Activated T-helper 1 cell treated with anti-CD3 and anti-CD28 coated beads, Interleukin-2, amount 50 U/mL, for 16 hours (primary cell): ENCODE measurements around the gene CABP2.
A peak's percentile ranks its signal among the peaks of the same experiment; 100 is the strongest.
"Not testable (repeated sequence)": the region's sequence is repeated elsewhere in the genome, so short reads cannot be mapped to it uniquely, and the experiment has no call there.

ENCODE experiments used
- DNase-seq, 2 donors: peaks; one replicate each; pipeline ENCODE4 v3.0.0-alpha.2; 2020; ENCODE audit warnings: low read depth in 1 of 2, low spot score in 1 of 2

The CABP2 gene

DNA sequence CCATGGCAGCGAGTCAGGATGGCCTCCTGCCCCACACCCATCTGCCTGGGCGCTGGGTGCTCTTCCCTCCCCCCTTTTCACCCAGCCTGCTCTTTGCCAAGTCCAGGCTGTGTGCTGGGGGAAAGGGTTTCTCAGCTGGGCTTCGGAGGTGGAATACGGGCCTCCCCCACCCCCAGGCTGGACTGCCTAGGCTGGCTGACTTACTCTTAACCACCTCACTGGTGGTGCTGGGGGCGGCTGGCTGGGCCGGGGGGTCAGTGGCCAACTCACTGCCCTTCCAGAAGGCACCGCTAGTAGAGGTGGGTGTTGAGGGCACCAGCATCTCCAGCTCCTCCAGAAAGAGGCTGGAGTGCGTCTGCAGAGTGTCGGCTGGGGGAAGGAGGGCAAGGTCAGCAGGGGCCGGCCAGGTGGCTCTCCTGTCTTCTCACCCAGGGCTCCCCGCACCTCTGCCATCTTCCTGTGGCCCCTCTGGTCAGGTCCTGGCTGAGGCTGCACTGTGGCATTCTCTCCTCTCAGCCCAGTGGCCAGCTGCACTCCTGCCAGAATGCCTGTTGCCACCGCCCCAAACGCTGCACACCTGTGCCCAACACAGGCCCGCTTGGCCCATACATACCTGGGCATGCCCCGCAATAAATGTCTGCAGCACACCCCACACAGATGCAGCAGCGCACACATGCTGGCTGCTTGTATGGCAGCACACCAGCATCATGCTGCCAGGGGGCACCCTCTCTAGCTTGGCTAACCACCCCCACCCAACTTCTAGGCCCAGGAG lies 27.8 kb downstream of the CABP2 start:
- no peak for DNase-seq

DNA sequence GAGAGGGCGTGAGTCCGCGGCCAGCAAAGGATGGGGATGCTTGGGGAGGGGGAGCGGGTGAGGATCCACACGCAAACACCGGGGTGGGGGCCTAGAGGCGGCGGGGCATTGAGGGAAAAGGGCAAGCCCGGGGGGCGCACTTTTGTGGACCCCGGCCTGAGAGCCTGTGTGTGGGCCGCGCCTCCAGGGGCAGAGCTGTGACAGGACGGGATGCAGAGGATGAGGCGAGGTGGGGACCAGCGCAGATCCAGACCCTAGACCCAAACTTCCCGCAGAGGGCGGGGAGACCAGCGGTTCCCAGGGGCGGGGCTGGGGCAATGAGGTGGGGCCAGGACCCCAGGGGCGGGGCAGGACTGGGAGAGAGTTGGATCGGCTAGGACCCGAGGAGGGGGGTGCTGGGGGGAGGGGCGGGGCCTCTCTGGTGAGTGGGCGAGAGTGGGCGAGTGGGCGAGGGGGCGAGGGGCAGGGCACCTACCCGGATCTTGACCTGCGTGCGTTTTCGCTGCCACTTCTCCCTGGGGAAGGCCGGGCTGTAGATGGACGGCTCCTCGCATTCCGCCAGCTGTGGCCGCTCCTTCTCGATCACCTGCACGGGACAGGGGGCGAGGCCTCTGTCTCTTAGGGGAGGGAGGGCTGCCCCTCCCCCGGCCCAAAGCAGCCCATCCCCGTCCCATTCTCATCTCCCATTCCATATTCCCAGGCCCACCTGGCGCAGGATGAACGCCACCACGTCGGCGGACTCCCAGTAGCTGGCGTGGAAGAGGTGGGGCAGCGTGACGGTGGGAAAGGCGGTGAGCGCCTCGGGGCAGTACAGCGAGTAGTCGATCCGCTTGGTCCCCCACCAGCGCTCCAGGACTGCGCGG lies 28.6 kb downstream of the CABP2 start:
- DNase-seq: no peak

DNA sequence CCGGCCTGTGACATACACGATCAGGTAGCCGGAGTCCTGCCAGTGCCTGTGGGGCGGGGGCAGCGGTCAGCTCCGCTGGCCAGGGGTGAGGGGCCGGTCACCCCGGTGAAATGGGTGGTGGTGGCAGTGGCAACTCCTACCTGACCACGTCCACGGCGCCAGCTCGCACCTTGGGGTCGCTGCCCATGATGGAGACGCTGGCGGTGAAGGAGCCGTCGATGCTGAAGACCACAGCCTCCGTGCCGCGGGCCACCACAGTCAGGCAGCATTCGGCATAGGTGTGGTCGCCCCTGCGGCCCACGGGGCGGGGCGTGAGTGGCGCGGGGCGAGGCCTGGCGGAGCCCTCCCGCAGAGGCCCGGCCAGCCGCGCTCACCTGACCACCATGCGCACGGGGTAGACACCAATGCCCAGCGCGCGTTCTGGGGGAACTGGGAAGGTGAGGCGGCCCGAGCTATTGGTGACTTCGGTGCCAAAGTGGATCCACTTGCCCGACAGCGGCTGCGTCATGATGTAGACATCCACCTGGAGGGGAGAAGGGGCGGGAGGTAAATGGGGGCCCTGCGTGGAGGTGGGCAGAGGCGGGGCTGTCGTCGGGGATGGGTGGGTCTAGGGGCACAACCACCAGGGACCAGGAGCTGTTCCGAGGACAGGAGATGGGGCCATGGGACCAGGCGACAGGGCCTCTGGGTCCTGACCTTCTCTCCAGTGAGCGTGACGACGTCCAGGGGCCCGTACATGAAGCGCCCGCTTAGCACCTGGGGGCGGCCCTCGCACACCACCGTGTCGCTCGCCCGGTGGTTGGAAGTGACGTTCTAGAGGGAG lies 29.5 kb downstream of the CABP2 start:
- no peak for DNase-seq

DNA sequence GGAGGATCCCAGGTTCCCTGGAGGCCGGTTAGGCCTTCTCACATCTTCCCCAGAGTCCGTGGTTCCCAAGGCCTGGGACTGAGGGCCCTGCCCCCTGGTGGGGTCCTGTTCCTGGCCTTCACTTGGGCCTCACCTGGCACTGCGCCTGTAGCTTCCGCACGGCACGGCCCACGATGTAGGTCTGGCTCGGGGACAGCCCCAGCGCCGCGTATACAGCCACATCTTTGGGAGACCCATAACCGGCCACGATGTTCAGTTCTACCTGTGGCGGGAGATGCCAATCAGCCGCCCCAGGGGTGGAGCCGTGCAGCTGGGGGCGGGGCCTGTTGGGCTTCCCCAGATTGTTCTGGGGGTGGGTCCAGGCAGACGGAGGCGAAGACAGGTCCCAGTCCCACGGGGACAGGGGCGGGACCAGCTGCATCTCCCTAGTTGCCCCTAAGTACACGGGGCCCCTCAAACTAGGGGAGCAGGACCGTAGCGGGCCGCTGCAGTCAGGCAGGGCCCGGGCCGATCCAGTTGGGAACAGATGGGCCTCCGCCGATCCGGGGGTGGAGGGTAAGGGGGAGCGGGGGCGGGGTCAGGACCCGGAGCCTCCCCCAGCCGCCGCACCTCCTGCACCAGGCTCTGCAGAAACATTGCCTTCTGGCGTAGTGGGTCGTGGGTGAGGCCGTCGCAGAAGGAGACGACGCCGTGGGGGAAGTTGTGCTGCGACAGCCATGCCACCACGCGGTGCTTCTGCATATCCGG lies 30.3 kb downstream of the CABP2 start:
- DNase-seq: no peak

DNA sequence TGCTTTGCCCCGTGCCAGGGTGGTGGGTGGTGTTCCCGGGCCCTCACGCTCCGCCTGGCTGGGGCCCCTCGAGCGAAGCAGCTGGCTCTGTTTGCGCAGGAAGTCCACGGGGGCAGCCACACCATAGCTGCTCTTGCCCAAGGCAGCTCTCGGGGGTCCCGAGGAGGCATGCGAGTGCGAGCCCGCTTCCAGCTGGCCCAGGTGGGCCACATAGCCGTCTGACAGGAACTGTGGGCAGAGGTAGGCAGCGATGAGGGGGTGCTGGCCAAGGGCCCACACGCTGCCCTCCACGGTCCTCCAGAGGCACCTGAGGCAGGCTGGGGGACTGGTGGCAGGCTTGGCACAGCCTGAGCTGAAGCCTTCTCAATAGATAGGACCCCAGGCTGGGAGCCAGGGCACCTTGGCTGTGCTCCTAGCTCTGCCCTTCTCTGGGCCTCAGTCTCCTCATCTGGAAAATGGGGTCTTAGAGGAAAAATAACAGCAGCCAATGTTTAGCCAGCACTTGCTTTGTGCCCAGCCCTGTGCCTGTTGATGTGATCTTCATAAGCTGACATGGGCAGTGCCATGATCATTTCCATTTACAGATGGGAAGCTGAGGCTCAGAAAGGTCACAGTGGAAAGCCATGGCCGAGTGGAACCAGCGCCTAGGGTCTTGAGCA lies 31.0 kb downstream of the CABP2 start:
- DNase-seq: no peak

DNA sequence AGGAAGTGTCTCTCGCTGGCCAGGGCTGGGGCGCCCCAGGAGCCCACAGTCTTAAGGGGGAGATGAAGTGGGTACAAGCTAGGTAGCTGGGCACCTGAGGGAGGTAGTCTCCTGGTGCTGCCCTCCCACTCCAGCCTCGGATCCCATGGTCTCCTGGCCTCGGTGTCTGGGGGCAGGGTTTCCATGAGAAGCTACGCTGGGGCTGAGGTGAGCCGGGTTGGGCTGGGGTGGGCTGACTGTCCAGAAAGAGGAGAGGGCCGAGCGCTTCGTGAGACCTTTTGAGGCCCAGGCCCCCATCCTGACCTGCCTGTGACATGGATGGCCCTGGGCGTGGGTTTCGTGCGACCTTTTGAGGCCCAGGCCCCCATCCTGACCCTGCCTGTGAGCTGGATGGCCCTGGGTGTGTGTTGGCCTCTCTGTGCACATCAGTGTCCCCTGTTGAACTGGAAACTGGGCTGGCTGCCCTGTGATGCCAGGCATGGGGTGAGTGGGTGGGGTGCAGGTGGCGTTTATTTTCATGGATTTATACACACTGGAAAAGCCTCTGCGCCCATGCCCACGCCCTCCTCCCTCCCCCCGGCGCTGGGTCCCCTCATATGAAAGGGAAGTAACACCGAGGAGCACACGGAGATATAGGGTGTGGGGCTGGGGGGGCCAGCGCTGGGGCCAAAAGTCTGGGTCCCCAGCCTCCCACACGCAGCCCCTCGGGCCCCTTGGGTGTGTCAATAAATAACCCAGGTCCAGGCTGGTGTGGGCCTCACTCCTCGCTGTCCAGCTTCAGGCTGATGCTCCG lies 31.8 kb downstream of the CABP2 start:
- DNase-seq: no peak

DNA sequence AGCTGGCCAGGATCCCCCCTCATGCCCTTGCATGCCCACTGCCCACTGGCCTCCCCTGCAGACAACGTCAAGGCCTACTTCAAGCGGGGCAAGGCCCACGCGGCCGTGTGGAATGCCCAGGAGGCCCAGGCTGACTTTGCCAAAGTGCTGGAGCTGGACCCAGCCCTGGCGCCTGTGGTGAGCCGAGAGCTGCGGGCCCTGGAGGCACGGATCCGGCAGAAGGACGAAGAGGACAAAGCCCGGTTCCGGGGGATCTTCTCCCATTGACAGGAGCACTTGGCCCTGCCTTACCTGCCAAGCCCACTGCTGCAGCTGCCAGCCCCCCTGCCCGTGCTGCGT lies 32.5 kb downstream of the CABP2 start:
- DNase-seq: no peak

DNA sequence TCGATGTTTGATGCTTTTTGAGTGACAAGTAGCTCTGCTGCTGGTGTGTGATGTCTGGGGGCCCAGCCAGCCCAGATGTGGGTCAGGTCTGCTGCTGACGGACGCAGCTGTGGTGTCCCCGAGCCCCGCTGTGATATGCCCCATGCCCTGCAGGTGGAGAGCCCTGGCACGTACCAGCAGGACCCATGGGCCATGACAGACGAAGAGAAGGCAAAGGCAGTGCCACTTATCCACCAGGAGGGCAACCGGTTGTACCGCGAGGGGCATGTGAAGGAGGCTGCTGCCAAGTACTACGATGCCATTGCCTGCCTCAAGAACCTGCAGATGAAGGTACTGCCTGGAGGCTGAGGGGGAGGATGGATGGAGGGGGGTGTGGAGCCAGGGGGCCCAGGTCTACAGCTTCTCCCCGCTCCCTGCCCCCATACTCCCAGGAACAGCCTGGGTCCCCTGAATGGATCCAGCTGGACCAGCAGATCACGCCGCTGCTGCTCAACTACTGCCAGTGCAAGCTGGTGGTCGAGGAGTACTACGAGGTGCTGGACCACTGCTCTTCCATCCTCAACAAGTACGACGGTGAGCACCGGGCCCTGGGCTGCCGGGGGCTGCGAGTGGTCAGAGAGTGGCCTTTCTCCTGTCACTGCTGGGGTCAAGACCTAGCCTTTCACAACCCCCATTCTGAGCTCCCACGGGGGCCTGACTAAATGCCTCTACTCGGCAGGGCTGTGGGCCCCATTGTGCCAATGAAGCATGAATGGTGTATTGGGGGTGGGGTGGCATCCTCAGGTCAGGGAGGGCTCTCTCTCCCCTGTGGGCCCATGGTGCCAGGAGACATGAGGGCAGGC lies 33.1 kb downstream of the CABP2 start:
- no peak for DNase-seq

DNA sequence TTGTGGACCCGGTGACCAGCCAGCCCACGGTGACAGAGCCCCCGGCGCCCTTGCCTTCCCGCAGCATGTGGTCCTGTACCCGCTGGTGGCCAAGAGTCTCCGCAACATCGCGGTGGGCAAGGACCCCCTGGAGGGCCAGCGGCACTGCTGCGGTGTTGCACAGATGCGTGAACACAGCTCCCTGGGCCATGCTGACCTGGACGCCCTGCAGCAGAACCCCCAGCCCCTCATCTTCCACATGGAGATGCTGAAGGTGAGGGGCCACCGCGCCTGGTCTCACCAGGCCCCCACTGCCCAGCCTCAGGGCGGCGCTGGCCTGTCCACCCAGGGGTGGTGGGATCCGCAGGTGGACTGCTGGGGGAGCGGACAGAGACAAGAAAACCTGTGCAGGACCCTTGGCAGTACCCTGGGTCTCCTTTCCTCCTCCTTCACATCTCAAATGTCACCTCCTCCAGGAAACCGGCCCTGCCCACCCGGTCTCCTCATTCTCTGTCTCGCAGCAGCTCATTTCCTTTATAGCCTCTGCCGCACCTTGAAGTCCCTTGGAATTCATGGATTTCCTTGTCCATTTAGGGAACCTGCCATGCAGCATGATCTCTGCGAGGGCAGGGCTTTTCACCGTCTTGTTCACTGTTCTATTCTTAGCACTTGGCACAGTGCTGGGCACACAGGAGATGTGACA lies 33.9 kb downstream of the CABP2 start:
- no peak for DNase-seq

DNA sequence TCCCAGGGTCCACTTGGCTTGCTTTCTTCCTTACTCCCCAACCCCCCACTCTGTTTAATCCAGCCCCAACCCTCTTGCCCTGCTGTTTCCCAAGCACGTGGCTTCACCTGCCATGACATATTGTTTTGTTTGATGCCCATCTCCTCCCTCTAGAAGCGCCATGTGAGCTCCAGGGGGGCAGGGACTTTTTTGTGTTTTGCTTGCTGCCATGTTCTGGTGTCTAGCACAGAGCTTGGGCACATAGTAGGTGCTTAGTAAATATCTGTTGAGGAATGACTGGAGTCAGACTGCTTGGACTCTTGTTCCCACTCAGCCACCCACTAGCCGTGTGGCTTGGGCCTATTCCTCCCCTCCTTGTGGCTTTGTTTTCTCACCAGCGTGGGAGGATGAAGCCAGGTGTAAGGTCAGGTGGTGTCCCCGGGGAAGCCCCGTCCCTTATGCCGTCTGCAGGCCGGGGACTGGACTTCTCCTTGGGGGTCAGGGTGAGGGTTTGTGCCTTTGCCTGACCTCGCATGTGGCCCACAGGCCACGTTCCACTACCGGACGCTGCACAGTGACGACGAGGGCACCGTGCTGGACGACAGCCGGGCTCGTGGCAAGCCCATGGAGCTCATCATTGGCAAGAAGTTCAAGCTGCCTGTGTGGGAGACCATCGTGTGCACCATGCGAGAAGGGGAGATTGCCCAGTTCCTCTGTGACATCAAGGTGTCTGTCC lies 36.6 kb downstream of the CABP2 start:
- DNase-seq: no peak

DNA sequence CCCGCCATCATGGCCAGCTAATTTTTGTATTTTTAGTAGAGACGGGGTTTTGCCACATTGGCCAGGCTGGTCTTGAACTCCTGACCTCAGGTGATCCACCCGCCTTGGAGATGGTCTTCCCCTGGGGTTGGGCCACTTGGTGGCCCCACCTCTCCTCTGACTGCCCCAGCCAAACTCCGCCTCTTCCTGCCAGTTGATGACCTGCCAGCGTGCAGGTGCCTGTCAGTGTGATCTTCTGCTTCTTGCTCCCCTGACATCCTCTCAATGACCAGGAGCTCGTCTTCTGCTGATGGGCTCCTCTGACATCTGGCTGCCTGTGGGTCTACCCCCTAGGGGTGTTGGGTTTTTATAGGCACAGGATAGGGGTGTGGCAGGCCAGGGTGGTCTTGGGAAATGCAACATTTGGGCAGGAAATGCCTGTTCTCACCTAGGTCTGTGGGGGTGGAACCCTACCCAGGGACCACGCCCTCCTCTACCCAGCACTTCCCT lies 37.3 kb downstream of the CABP2 start:
- not testable (repeated sequence) for DNase-seq

DNA sequence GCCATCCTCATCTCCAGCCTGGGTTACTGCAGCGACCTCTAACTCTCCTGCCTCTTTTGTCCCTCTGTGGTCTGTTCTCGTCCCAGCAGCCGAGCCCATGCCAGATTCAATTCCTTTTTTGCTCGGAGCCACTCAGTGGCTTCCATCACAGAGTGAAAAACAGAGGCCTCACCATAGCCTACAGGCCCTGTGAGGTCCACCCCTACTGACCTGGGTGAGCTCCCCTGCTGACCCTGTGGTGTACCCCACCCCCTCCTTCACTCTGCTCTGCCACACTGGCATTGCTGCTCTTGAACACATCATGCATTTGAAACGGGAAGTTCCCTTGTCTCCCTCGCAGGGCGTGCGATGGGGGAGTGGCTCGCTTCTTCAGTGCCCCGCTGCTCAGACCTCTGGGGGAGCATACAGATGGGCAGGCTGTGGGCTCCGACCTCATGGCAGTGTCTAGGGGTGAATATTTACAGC lies 38.4 kb downstream of the CABP2 start:
- peak in 1 of 2 donors; percentile 48 for DNase-seq

DNA sequence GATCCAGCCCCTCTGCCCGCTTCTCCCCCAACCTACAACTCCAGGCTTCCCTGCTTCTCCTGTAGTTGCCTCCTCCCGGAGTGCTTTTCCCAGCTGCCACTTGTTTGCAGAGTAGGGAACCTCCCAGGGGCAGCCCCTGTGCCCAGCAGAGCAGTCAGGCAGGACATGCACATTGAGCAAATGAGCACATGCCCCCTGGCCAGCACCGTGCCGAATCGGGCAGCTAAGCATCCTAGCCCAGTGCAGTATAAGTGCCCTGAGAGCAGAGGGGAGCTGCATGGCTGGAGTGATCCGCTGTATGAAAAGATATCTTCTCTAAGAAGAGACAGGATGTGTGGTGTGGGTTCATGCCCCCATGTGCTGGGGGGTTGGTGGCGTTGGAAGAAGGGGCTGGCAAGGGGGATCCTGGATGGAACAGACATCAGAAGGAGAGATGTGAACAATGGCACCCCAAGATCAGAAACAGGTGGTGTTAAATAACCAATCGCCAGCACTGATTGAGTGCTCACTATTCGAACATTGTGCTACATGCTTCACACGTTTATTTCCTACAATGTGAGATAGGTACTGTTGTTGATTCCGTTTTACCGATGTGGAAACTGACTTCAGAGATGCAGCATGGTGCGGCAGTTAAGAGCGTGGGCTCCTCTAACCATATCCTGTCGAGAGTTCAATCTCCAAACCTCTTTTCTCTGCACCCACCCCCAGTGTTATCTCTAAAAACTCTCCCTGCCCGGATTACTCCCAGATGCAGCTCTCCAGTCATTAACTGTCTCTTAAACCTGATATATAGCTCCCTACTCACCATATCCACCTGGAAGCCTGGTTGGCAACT lies 39.2 kb downstream of the CABP2 start:
- no peak for DNase-seq

DNA sequence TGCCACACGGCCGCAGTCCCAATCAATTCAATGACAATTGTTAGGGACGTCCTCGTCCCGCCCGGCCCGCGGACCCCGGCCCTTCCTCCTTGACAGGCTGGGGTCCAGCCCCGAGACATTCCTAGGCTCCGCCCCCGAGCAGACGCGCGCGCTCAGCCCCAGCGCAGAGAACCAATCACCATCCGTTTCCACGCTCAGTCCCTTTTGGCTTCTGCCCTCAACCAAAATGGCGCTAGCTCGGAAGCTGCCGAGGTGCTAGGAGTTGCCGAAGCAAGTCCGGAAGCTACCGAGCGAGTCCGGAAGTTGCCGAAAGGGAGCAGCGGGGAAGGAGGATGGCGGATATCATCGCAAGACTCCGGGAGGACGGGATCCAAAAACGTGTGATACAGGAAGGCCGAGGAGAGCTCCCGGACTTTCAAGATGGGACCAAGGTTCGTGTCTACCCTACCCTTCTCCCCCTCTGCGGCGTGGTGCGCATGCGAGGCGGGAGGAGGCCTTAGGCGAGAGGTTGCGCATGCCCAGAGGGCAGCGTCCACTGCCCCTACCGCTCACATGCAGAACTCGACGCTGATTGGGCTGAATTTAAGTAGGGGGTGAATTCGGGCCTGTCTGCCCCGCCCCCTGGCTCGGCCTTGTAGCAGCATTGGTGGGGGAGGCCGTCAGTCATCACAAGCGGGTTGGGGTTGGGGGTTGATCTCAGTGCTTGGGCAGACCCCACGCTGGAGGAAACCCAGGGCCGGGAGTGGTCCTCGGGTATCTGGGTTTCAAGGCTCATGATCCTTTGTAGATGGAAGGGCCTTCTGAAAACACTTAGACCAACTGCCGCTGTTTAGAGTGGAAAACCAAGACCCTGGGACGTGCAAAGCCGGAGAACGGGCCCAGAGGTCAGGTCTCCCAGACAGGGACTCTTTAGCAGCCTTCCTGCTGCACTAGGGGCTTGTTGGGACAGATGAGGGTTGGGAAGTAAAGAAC lies 40.1 kb downstream of the CABP2 start, which contains the start of gene AIP:
Gene AIP (plus strand): TSS at position 200 of the 972 bp plus-strand sequence. CDS start 133 bp downstream, at position 333.
- peak; percentile 92 to 93 for DNase-seq

DNA sequence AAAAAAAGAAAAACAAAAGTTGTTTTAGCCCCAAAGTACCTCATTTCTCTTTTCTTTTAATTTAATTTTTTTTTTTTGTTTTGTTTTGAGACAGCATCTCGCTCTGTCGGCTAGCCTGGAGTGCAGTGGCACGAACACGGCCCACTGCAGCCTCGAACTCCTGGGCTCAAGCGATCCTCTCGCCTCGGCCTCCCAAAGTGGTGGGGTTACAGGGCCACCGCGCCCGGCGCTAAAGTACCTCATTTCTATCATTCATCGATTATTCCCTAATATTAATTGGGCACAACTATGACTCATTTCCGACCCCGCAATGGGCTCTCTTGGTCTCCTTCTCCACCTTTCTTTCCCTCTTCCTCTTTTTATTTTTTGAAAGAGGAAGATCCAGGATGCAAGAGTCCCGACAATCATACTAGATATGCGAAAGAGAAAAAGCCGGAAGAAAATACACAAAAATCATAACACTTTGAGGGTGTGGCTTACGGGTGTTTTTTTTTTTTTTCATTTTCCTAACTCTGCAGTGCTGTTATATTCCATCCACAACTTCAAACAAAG lies 40.9 kb downstream of the CABP2 start:
- DNase-seq: no peak
